Activated CD8-positive, alpha-beta memory T cell treated with anti-CD3 and anti-CD28 coated beads, Interleukin-2, amount 50 U/mL, for 4 hours (primary cell): ENCODE data around the gene SRL.
"Not testable (repeated sequence)": the region's sequence is repeated elsewhere in the genome, so short reads cannot be mapped to it uniquely, and the experiment has no call there.

Experiments used
- DNase-seq: peaks from one replicate; pipeline ENCODE4 v3.0.0-alpha.2; 2020

SRL gene

GRCh38 chr16:4156503-4156902, 85.4 kb downstream of the SRL start:
- DNase-seq = not testable (repeated sequence)

GRCh38 chr16:4153364-4153763, 88.5 kb downstream of the SRL start:
- DNase-seq = not testable (repeated sequence)

GRCh38 chr16:4152267-4152666, 89.6 kb downstream of the SRL start:
- DNase-seq = no peak

GRCh38 chr16:4147236-4147635, 94.6 kb downstream of the SRL start:
- DNase-seq = no peak

GRCh38 chr16:4142268-4142667, 99.6 kb downstream of the SRL start:
- no peak for DNase-seq

GRCh38 chr16:4141604-4142003, 100.3 kb downstream of the SRL start:
- no peak for DNase-seq

GRCh38 chr16:4140652-4141051, 101.2 kb downstream of the SRL start:
- no peak for DNase-seq

GRCh38 chr16:4139968-4140367, 101.9 kb downstream of the SRL start:
- no peak for DNase-seq
